OCI-LY3 (cell line): ENCODE measurements around the gene VRK3.

Source experiments
- H2AFZ ChIP-seq: fragments of 200-600, 300-600 bp; shearing (Covaris generic); 2 replicates; pipeline ENCODE4 v1.6.0; 2014; ENCODE audit warnings: antibody characterized with exemption, low read depth, low read length
- H3K27ac ChIP-seq: fragments of 200-600, 300-600 bp; sonication (generic); 2 replicates; pipeline ENCODE4 v1.5.1; 2014; ENCODE audit warnings: mild to moderate bottlenecking, low read length, moderate library complexity, mixed read lengths
- H3K27me3 ChIP-seq: fragments of 200-600, 300-600 bp; sonication (generic); 2 replicates; pipeline ENCODE4 v1.6.1; 2014; ENCODE audit warnings: low read depth, low read length, mixed read lengths
- H3K36me3 ChIP-seq: fragments of 200-600, 300-600 bp; sonication (generic); replicated peaks from 2 replicates; pipeline ENCODE3; 2014; ENCODE audit warnings: low read depth, low read length, mixed read lengths
- H3K4me1 ChIP-seq: fragments of 300-600, 200-600 bp; sonication (generic); 2 replicates; pipeline ENCODE4 v1.6.1; 2014; ENCODE audit warnings: low read length, mixed read lengths
- H3K4me2 ChIP-seq: fragments of 200-600, 300-600 bp; sonication (generic); 2 replicates; pipeline ENCODE4 v1.6.1; 2014; ENCODE audit warnings: low read length, mixed read lengths
- H3K4me3 ChIP-seq: fragments of 300-600, 200-600 bp; sonication (generic); 2 replicates; pipeline ENCODE4 v1.5.1; 2014; ENCODE audit warnings: antibody characterized with exemption, mild to moderate bottlenecking, low read length, moderate library complexity
- H3K79me2 ChIP-seq: fragments of 300-600, 200-600 bp; shearing (Covaris generic); 2 replicates; pipeline ENCODE4 v1.6.1; 2014; ENCODE audit warnings: mild to moderate bottlenecking, low read length, mixed read lengths
- H3K9ac ChIP-seq: fragments of 300-600, 200-600 bp; shearing (Covaris generic); 2 replicates; pipeline ENCODE4 v1.6.0; 2014; ENCODE audit warnings: mild to moderate bottlenecking, low read length, moderate library complexity
- H3K9me3 ChIP-seq: fragments of 200-600, 300-600 bp; shearing (Covaris generic); 2 replicates; pipeline ENCODE4 v1.6.1; 2014; ENCODE audit warnings: low read length, mixed read lengths; ENCODE audit not compliant: insufficient read depth
- H4K20me1 ChIP-seq: fragments of 200-600, 300-600 bp; sonication (generic); 2 replicates; pipeline ENCODE4 v1.6.1; 2016; ENCODE audit warnings: low read length, mixed read lengths; ENCODE audit not compliant: insufficient read depth
- CTCF ChIP-seq: fragments of 200-600, 300-600 bp; sonication (generic); IDR thresholded peaks from 2 replicates; pipeline ENCODE4 v1.5.1; 2014; ENCODE audit warnings: antibody characterized with exemption, low read length, low read depth
- EZH2phosphoT487 ChIP-seq: fragments of 200-600 bp; shearing (Covaris generic); IDR thresholded peaks from 2 replicates; pipeline ENCODE4 v1.6.1; 2018; ENCODE audit warnings: antibody characterized with exemption, mixed run types, low read depth

VRK3 gene

GRCh38 chr19:50047671-50048070 is 22.5 kb upstream of the VRK3 start:
- no peaks in the 10 kb centered on the region for H3K27me3 ChIP-seq
- H3K79me2 ChIP-seq, result no peaks in the 10 kb centered on the region
- no peak overlapping the region for H2AFZ ChIP-seq
- peaks cover 7% of the 10 kb centered on the region for H3K9me3 ChIP-seq
- peaks cover 62% of the 10 kb centered on the region for H3K36me3 ChIP-seq
- H4K20me1 ChIP-seq, result peaks cover 10% of the 10 kb centered on the region
- H3K4me3 ChIP-seq, result no peak overlapping the region
- H3K4me1 ChIP-seq, result peaks cover 2% of the 10 kb centered on the region
- H3K4me2 ChIP-seq, result no peak overlapping the region
- no peak overlapping the region for H3K27ac ChIP-seq
- TF ChIP-seq EZH2phosphoT487 (no peak), CTCF (no peak)
- H3K9ac ChIP-seq, result no peak overlapping the region

- Histone ChIP-seq H3K36me3 (peaks cover 70% of the 10 kb centered on the region), H2AFZ (no peak overlapping the region), H3K9ac (no peak overlapping the region), H3K4me2 (no peak overlapping the region), H3K4me1 (peaks cover 10% of the 10 kb centered on the region), H3K4me3 (no peak overlapping the region), H3K9me3 (peaks cover 7% of the 10 kb centered on the region), H3K27ac (no peak overlapping the region), H3K27me3 (no peaks in the 10 kb centered on the region), H4K20me1 (peaks cover 14% of the 10 kb centered on the region), H3K79me2 (no peaks in the 10 kb centered on the region)
- TF ChIP-seq CTCF, result peak; percentile 96
- no peak for TF ChIP-seq EZH2phosphoT487
Observed at GRCh38 chr19:50046649-50047503, 21.7 kb upstream of the VRK3 start.

GRCh38 chr19:50044922-50045321 is 19.8 kb upstream of the VRK3 start:
- peaks cover 14% of the 10 kb centered on the region for H3K4me1 ChIP-seq
- no peak overlapping the region for H2AFZ ChIP-seq
- H3K79me2 ChIP-seq, result no peaks in the 10 kb centered on the region
- peaks cover 7% of the 10 kb centered on the region for H3K9me3 ChIP-seq
- no peak overlapping the region for H3K4me3 ChIP-seq
- H3K27ac ChIP-seq, result no peak overlapping the region
- no peaks in the 10 kb centered on the region for H3K27me3 ChIP-seq
- peaks cover 88% of the 10 kb centered on the region for H3K36me3 ChIP-seq
- TF ChIP-seq EZH2phosphoT487 (no peak), CTCF (no peak)
- no peak overlapping the region for H3K4me2 ChIP-seq
- H4K20me1 ChIP-seq, result peaks cover 21% of the 10 kb centered on the region
- no peak overlapping the region for H3K9ac ChIP-seq

GRCh38 chr19:50043967-50044366 is 18.8 kb upstream of the VRK3 start:
- Histone ChIP-seq H3K4me3 (no peak overlapping the region), H4K20me1 (peaks cover 23% of the 10 kb centered on the region), H3K27me3 (no peaks in the 10 kb centered on the region), H3K36me3 (peaks cover 96% of the 10 kb centered on the region), H3K9ac (no peak overlapping the region), H3K27ac (no peak overlapping the region), H2AFZ (no peak overlapping the region), H3K4me2 (no peak overlapping the region), H3K9me3 (peaks cover 7% of the 10 kb centered on the region), H3K4me1 (peaks cover 14% of the 10 kb centered on the region), H3K79me2 (no peaks in the 10 kb centered on the region)
- TF ChIP-seq CTCF, result no peak
- no peak for TF ChIP-seq EZH2phosphoT487
